GM12864 (cell line): ENCODE measurements around the gene MBOAT7.
"Not testable (repeated sequence)": the region's sequence is repeated elsewhere in the genome, so short reads cannot be mapped to it uniquely, and the experiment has no call there.

Experiments used
- DNase-seq: peaks from one replicate; pipeline ENCODE4 v3.0.0-alpha.2; 2011; ENCODE audit warnings: low read depth
- H3K4me3 ChIP-seq: 2 replicates; pipeline ENCODE4 v1.5.1; 2011; ENCODE audit warnings: mild to moderate bottlenecking, low read depth, low read length, control low read depth
- CTCF ChIP-seq: IDR thresholded peaks from 2 replicates; pipeline ENCODE4 v1.5.1; 2011; ENCODE audit warnings: low read depth, mild to moderate bottlenecking, moderate library complexity, low read length, control low read depth, inconsistent platforms; ENCODE audit errors: missing control alignments

MBOAT7 gene

GRCh38 chr19:54204767-54205468 is 15.5 kb upstream of the MBOAT7 start:
- DNase-seq: no peak
- H3K4me3 ChIP-seq: peak overlapping the region; percentile 73; the same call in 1 of the 2 replicates
- TF ChIP-seq CTCF: no peak

GRCh38 chr19:54203151-54203611 is 13.8 kb upstream of the MBOAT7 start:
- peak overlapping the region; percentile 73 for H3K4me3 ChIP-seq
- no peak for DNase-seq
- TF ChIP-seq CTCF: no peak

GRCh38 chr19:54201980-54202379 is 12.6 kb upstream of the MBOAT7 start:
- DNase-seq: no peak

GRCh38 chr19:54201172-54201701 is 11.9 kb upstream of the MBOAT7 start:
- TF ChIP-seq CTCF: no peak
- no peak for DNase-seq
- peak overlapping the region; percentile 73 for H3K4me3 ChIP-seq

More at GRCh38 chr19:54201980-54202379, 12.6 kb upstream of the MBOAT7 start:
- no peak for TF ChIP-seq CTCF
- H3K4me3 ChIP-seq: peak overlapping the region; percentile 73

GRCh38 chr19:54199401-54199800 is 10.0 kb upstream of the MBOAT7 start:
- no peak overlapping the region for H3K4me3 ChIP-seq
- no peak for TF ChIP-seq CTCF
- DNase-seq: no peak

- DNase-seq: no peak
- no peak for TF ChIP-seq CTCF
- no peak overlapping the region for H3K4me3 ChIP-seq
Observed at GRCh38 chr19:54197121-54197520, 7.7 kb upstream of the MBOAT7 start.

GRCh38 chr19:54196536-54196935 is 7.2 kb upstream of the MBOAT7 start:
- TF ChIP-seq CTCF: no peak
- no peak for DNase-seq
- no peak overlapping the region for H3K4me3 ChIP-seq

GRCh38 chr19:54194463-54194862 is 5.1 kb upstream of the MBOAT7 start:
- not testable (repeated sequence) for H3K4me3 ChIP-seq, DNase-seq
